Activated naive CD4-positive, alpha-beta T cell (primary cell): ENCODE measurements around the gene DAZAP2.

ENCODE experiments used
- DNase-seq, 4 experiments: peaks; one replicate each; lab custom pipeline; 2025; lab: John Stamatoyannopoulos, UW

Gene DAZAP2

DNA sequence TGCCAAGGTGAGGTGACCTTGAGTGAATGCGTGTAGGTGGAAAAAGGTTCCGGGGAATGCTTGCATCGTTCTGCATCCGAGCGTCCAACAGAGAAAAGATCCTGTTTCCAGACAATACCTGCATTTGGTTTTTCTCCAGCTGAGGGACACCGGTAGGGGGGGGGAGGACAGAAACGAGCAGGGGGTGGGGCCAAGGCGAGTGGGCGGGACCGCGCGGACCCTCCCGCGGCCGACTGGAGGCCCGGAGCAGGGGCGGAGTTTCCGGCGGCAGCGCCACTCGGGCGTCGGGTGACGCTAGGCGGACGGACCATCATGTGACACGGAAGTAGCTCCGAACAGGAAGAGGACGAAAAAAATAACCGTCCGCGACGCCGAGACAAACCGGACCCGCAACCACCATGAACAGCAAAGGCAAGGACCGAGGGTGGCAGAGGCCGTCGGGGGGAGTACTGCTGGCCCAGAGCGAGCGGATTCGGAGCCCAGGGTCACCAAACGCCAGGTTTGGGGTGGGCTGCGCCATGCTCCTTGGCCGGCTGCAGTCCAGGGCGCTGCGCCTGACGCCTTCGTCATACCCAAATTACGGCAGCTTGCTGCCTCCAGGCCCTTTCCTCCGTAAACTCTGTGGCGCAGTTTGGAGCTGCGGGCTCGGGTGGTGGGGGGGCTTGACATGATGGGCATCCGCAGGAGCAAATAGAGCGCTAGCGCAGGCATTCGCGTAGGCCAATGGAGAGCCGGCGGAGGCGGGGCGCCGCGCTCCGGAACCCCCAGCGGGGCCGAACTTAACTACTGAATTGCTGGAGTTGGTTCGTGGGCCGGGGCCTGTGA lies at the start of gene DAZAP2:
DAZAP2 (plus strand) TSS at position 317 of the 825 bp plus-strand sequence; CDS start at position 399, 82 bp downstream.
- peak; percentile 76 to 92 (median 85) for DNase-seq

- DNase-seq, result no peak
These were observed 48.8 kb upstream of the DAZAP2 start for GRCh38 chr12:51189790-51190355.

GRCh38 chr12:51190820-51191219 lies 47.8 kb upstream of the DAZAP2 start:
- DNase-seq, result no peak

GRCh38 chr12:51191516-51192283 lies 46.9 kb upstream of the DAZAP2 start:
- no peak for DNase-seq

DNA sequence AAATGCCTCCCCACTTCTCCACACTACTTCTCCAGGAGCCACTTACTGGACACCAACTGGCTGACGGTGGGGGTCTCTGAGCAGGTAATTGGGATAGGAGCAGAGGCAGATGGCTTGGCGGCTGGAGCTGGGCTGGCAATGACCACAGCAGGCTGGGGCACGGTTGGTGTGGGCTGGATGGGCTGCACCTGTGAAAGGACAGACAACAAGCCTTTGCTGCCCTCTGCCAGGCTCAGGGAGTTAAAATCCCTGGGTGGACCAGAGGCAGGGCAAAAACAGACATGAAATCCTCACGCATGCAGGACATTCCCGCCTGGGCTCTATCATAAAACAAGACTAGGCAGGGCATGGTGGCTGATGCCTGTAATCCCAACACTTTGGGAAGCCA lies 46.3 kb upstream of the DAZAP2 start:
- no peak for DNase-seq

- DNase-seq, result no peak
These were observed 42.8 kb upstream of the DAZAP2 start for GRCh38 chr12:51195841-51196240.

GRCh38 chr12:51196547-51196946 lies 42.1 kb upstream of the DAZAP2 start:
- DNase-seq, result no peak

- no peak for DNase-seq
These were observed 40.7 kb upstream of the DAZAP2 start for GRCh38 chr12:51197736-51198567.

DNA sequence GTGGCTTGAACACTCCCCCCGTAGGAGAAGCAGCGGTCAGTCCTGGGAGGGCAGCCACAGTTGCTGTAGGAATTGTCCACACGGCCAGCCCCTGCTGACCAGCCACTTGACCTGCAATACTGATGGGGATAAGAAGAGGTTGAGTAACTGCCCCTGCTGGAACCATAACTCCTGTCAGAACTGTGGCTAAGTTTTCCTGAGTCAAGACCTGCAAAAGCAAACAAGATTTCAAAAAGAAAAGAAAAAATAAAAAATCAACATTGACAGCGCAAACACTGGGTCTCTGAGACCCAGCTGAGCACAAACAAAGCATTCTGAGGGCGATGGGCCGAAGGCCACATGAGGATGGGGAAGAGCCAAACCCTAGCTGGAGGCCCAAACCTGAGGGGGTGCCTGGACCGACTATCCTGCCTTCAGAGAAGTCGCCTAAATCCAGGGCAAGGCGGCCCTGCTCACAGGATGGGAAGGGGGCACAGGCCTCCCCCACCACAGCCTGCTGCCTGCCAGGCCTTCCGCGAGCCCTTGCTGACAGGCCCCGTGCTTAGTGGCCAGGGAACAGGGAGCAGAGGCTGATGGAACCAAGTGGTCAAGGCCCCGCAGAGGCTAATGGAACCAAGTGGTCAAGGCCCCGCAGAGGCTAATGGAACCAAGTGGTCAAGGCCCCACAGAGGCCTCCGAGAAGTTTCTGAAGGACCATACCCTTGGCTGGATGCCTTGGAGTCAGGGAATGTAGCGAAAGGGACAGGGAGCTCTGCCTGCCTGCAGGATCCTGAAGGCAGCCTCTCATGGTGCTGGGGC lies 39.9 kb upstream of the DAZAP2 start:
- no peak for DNase-seq

DNA sequence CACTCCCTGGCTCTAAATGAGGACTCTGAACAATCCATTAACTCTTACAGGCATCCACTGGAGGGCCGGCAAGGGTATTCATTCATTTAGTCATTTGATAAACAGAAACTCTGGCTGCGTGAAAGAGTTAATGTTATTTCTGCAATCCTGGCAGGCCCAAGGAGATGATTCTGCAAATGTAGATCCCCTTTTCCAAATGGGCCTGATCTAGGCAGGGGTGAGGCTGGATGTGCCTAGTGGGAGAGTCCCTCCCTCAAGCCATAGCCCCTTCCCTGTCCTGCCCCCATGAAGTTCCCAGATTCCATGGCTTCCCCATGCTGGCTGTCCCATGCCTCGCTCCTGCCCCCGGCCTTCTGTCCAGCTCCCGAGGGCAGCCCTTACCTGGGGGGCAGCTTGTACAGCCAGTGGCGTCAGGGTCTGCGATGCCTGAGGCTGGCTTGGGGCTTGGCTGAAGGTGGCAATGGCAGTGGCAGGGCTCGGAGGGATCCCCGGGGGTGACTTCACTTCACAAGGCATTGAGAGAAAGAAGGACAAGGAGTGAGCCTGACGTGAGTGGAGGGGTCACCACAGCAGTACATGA lies 39.2 kb upstream of the DAZAP2 start:
- DNase-seq, result no peak

DNA sequence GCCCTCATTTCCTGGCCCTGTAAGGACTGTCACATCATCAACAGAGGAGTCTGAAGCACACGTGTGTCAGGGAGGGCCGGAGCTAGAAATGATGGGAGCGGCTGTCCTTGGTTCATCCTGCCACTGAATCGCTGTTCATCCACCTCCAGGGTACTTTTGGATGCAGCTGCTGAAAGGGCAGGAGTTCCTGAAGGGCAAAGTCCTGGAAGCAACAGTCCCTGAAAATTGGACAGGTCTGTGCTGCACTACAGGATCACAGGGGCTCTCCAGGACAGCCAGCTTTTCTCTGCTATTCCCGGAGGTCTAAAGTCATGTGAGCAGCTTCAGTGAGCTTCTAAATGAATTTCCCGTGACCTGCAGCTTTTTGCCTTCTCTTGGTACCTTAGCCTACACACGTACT lies 38.5 kb upstream of the DAZAP2 start:
- no peak for DNase-seq

DNA sequence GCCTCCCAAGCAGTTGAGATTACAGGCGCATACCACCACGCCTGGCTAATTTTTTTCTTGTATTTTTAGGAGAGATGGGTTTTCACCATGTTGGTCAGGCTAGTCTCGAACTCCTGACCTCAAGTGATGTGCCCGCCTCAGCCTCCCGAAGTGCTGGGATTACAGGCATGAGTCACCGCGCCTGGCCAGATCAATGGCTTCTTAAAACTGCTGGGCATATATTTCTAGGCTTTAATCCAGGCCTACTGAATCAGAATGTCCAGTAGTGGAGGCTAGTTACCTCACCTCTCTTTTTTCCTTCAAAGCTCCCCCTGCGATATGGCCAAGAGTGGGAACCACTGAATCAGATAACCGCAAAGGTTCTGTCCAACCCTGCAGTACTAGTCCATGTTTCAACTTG lies 37.8 kb upstream of the DAZAP2 start:
- no peak for DNase-seq

DNA sequence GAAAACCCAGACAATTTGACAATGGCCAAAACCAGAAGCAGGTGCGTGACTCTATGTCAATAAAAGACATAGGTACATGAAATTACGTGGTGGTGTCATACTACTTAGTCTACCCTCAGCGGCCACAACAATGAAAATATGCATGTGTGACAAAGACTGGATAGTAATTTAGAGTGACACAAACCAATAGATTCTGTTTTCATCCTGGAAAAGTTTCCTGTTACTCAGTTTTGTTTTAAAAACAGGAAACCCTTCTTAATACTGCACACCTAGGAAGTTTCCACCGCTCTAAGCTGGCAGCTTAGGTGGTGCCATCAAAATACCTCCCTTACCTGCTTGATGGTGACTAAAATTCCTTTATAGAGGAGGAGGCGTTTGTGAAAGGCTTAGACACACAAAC lies 35.9 kb upstream of the DAZAP2 start:
- DNase-seq, result no peak

GRCh38 chr12:51205350-51205749 lies 33.3 kb upstream of the DAZAP2 start:
- no peak for DNase-seq

- no peak for DNase-seq
These were observed 30.5 kb upstream of the DAZAP2 start for GRCh38 chr12:51208016-51208660.

- no peak for DNase-seq
These were observed 29.4 kb upstream of the DAZAP2 start for GRCh38 chr12:51209259-51209658.

- DNase-seq, result no peak
These were observed 27.8 kb upstream of the DAZAP2 start for GRCh38 chr12:51210690-51211395.

DNA sequence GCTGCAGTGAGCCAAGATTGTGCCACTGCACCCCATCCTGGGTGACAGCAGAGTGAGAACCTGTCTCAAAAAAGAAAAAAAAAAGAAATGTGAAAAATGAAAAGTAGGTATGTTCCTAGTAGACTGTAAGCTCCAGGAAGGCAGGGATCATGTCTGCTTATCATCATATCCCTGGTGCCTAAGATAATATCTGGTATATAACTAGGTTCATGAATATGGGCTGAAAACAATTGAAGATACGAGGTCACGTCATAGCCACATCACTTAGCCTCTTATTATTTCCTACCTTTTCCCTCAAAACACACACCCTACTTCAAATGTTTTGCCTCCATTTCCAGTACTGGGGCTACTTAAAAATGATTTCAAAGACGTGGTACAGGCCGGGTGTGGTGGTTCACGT lies 23.7 kb upstream of the DAZAP2 start:
- no peak for DNase-seq

DNA sequence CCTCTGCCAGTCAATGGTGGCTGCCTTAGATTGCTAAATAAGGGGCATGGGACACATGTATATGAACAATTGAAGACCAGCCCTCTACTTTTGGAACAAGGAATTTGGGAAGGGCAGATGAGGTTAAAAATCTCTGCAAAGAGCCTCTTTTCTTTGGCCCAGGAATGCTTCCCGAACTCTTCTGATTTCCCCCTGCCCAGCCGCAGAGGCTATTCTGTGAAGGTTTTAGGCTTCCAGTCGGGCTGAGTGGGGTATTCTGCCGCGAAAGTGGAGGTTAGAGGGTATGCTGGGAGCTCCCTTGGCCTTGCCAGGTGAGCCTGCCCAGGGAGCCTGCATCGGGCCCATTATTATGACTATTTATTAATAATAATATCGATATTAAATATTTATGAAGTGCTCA lies 22.0 kb upstream of the DAZAP2 start:
- DNase-seq, result no peak
